ENCODE measurements around the gene KRTAP10-1. TPM values are rescaled to one million over a fixed set of nuclear protein-coding genes. Genes with fewer than 3 reads are reported as not detected.

The KRTAP10-1 gene
- total RNA-seq, 1 experiment from 2014 or later = not detected

DNA sequence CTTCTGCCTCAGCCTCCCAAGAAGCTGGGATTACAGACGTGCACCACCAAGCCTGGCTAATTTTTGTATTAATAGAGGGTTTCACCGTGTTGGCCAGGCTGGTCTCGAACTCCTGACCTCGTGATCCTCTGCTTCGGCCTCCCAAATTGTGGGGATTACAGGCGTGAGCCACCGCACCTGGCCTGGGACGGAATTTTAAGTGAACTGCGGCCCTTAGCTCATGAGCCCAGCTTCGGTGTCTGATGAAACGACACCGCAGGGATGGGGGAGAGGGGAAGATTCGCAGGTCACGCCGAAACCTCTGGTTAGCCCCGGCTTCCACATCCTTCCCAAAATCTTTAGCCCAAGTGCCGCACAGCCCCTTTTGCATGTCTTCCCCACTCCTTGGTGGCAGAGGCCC lies 45.6 kb downstream of the KRTAP10-1 start:
- BruUV-seq (replicated peaks) = no TSS peak
- H3K27me3 Mint-ChIP-seq (ENCODE audit: insufficient read depth, unreplicated experiment) = peaks cover 11% of the 10 kb centered on the region
- CTCF ChIA-PET = interaction anchor here (0.6 to 1.9 kb wide), 6 partner anchors 9 to 310 kb away, joined by 3 to 7 read pairs (median 4); no protein-coding TSS in a partner anchor
- H3K4me3 Mint-ChIP-seq (ENCODE audit: unreplicated experiment) = no peak overlapping the region
- H3K27ac Mint-ChIP-seq (ENCODE audit: low read depth, unreplicated experiment) = no peak overlapping the region
- no peaks in the 10 kb centered on the region for H3K4me1 Mint-ChIP-seq (ENCODE audit: insufficient read depth, unreplicated experiment)
- POLR2A ChIA-PET = no interaction called here
- DNase-seq (ENCODE audit: unreplicated experiment) = no peak
- H3K36me3 Mint-ChIP-seq (ENCODE audit: insufficient read depth, unreplicated experiment) = no peaks in the 10 kb centered on the region
- intact Hi-C loops (cut with micrococcal nuclease) = no loop called here
- H3K9me3 Mint-ChIP-seq (ENCODE audit: unreplicated experiment) = peaks cover 25% of the 10 kb centered on the region
- no peak for TF ChIP-seq CTCF (IDR thresholded peaks at IDR 0.05; ENCODE audit: unreplicated experiment)

DNA sequence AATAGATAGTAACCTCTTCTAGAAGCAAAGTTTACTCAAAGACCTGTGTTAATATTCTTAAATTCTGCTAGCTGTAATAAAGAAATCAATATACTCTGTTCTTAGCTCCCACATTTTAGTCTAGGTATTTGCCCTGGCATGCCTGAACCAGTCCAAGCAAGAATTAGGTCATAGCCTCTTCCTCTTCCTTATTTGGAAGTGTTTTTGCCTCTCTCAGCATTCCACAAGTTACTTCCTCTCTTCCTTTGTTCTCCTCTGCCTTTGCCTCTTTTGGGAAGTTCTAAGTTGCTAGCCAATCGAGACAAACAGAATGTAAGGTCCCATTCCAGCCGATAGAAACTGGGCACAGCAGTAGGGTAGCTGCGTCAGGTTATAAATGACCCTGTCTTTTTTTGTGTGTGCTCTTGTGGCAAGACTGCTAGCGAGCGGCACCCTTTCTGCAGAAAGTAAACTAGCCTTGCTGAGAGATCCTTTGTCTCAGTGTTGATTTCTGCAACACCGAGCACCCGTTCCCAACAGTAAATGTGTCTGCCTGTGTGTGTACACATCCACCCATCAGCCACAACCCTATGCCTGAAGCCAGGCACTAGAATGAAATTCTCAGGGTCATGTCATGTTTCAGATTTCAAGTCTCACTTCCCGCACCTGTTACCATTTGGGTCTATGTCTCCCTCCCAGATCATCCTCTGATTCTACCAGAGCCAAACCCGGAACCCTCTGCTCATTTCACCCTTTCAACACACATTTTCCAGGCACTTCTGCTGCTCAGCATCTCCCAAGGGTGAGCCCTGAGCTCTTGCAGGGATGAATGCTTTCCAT lies 47.2 kb downstream of the KRTAP10-1 start:
- peaks cover 25% of the 10 kb centered on the region for H3K9me3 Mint-ChIP-seq (ENCODE audit: unreplicated experiment)
- no peak overlapping the region for H3K27ac Mint-ChIP-seq (ENCODE audit: low read depth, unreplicated experiment)
- no peak for TF ChIP-seq CTCF (IDR thresholded peaks at IDR 0.05; ENCODE audit: unreplicated experiment)
- H3K27me3 Mint-ChIP-seq (ENCODE audit: insufficient read depth, unreplicated experiment) = peaks cover under 1% of the 10 kb centered on the region
- DNase-seq (ENCODE audit: unreplicated experiment) = no peak
- CTCF ChIA-PET = no interaction called here
- intact Hi-C loops (cut with micrococcal nuclease) = no loop called here
- no peaks in the 10 kb centered on the region for H3K36me3 Mint-ChIP-seq (ENCODE audit: insufficient read depth, unreplicated experiment)
- POLR2A ChIA-PET = no interaction called here
- H3K4me1 Mint-ChIP-seq (ENCODE audit: insufficient read depth, unreplicated experiment) = no peaks in the 10 kb centered on the region
- H3K4me3 Mint-ChIP-seq (ENCODE audit: unreplicated experiment) = no peak overlapping the region
- no TSS peak for BruUV-seq (replicated peaks)

DNA sequence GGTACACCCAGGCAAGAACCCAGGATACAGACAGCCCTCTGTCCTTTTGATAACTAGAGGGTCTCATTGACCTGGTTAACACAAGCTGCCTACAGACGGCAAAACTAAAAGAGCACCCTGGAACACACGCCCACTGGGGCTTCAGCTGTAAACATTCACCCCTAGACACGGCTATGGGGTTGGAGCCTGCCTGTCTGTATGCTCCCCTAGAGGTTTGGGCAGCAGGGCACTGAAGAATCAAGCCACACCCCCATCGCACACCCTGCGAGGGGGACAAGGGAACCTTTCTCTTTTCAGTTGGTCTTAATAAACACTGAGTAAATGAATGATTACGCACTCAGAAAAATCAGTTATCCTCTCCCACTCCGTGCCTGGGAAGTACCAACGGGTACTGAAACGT lies 49.2 kb downstream of the KRTAP10-1 start:
- no peak overlapping the region for H3K27ac Mint-ChIP-seq (ENCODE audit: low read depth, unreplicated experiment)
- TF ChIP-seq CTCF (IDR thresholded peaks at IDR 0.05; ENCODE audit: unreplicated experiment) = no peak
- CTCF ChIA-PET = no interaction called here
- H3K27me3 Mint-ChIP-seq (ENCODE audit: insufficient read depth, unreplicated experiment) = no peaks in the 10 kb centered on the region
- BruUV-seq (replicated peaks) = no TSS peak
- H3K4me3 Mint-ChIP-seq (ENCODE audit: unreplicated experiment) = no peak overlapping the region
- H3K4me1 Mint-ChIP-seq (ENCODE audit: insufficient read depth, unreplicated experiment) = no peaks in the 10 kb centered on the region
- H3K9me3 Mint-ChIP-seq (ENCODE audit: unreplicated experiment) = peaks cover 25% of the 10 kb centered on the region
- no peak for DNase-seq (ENCODE audit: unreplicated experiment)
- intact Hi-C loops (cut with micrococcal nuclease) = no loop called here
- POLR2A ChIA-PET = interaction anchor here (0.6 kb wide), 1 partner anchor 1611 kb away, joined by 3 read pairs; no protein-coding TSS in a partner anchor
- no peaks in the 10 kb centered on the region for H3K36me3 Mint-ChIP-seq (ENCODE audit: insufficient read depth, unreplicated experiment)

- no peak for DNase-seq (ENCODE audit: unreplicated experiment)
- ChIA-PET CTCF (interaction anchor here (0.6 kb wide), 1 partner anchor 44 kb away, joined by 4 read pairs; no protein-coding TSS in a partner anchor), POLR2A (no interaction called here)
- H3K4me1 Mint-ChIP-seq (ENCODE audit: insufficient read depth, unreplicated experiment) = no peaks in the 10 kb centered on the region
- H3K4me3 Mint-ChIP-seq (ENCODE audit: unreplicated experiment) = no peak overlapping the region
- BruUV-seq (replicated peaks) = no TSS peak
- no peak overlapping the region for H3K27ac Mint-ChIP-seq (ENCODE audit: low read depth, unreplicated experiment)
- no peak for TF ChIP-seq CTCF (IDR thresholded peaks at IDR 0.05; ENCODE audit: unreplicated experiment)
- H3K27me3 Mint-ChIP-seq (ENCODE audit: insufficient read depth, unreplicated experiment) = no peaks in the 10 kb centered on the region
- intact Hi-C loops (cut with micrococcal nuclease) = no loop called here
- H3K36me3 Mint-ChIP-seq (ENCODE audit: insufficient read depth, unreplicated experiment) = no peaks in the 10 kb centered on the region
- peaks cover 22% of the 10 kb centered on the region for H3K9me3 Mint-ChIP-seq (ENCODE audit: unreplicated experiment)
Measured at GRCh38 chr21:44490405-44490804, 49.6 kb downstream of the KRTAP10-1 start.

Measured in MCF 10A (cell line).